Suprapubic skin (tissue), 4 donors: ENCODE measurements around the gene PTPN22.

ENCODE experiments used
- CTCF ChIP-seq, 2 donors: fragments of 200-600 bp in 1 of 2; fragments of 450-650 bp in 1 of 2; sonication (generic) in 1 of 2; IDR thresholded peaks; one replicate each; pipeline ENCODE4 v1.5.1; 2016 to 2019; ENCODE audit warnings: antibody characterized with exemption in 2 of 2, mild to moderate bottlenecking in 1 of 2, moderate library complexity in 1 of 2
- EP300 ChIP-seq: sonication (generic); formaldehyde crosslinking; IDR thresholded peaks from one replicate; pipeline ENCODE4 v1.6.1; 2017; ENCODE audit warnings: antibody characterized with exemption
- POLR2A ChIP-seq, 2 donors: fragments of 450-650 bp; IDR thresholded peaks; one replicate each; pipeline ENCODE4 v1.6.1; 2017; ENCODE audit warnings: antibody characterized with exemption in 2 of 2, mild to moderate bottlenecking in 2 of 2, moderate library complexity in 2 of 2
- POLR2AphosphoS5 ChIP-seq, 3 donors: sonication (generic); formaldehyde crosslinking; IDR thresholded peaks; one replicate each; pipeline ENCODE4 v1.6.1; 2017; ENCODE audit warnings: antibody characterized with exemption in 3 of 3

DNA sequence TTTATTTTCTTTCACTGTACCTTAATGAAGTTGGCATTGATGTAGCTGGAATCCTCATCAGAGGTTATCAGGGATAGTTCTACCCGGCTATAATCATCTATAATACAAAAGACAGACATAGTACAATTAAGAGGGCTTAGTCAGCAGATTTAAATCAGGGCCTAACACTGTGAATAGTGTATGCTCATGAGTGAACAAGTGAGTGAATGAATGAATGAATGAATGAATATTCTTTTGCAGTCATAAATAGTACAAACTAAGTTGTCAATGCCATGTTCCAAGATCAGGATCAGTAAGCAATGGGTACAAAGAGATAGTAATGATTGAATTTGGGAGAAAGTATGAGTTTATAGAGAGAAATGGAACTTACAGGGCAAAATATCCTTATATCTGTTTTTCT lies 12.5 kb downstream of the PTPN22 start:
- no peak for TF ChIP-seq CTCF (IDR thresholded peaks at IDR 0.05)
- TF ChIP-seq POLR2A (IDR thresholded peaks at IDR 0.05) = no peak
- no peak for TF ChIP-seq EP300
- no peak for TF ChIP-seq POLR2AphosphoS5 (IDR thresholded peaks at IDR 0.05)
